Jurkat, Clone E6-1 (cell line): ENCODE data around the gene SAMD14.

Source experiments
- DNase-seq: peaks from one replicate; pipeline ENCODE4 v3.0.0-alpha.2; 2011; ENCODE audit warnings: low read depth, low spot score
- H3K4me3 ChIP-seq: 2 replicates; pipeline ENCODE4 v1.5.1; 2011; ENCODE audit warnings: mild to moderate bottlenecking, low read length, control low read depth, moderate library complexity

Gene SAMD14

GRCh38 chr17:50120475-50121253, 9.3 kb downstream of the SAMD14 start:
- H3K4me3 ChIP-seq: no peak overlapping the region
- no peak for DNase-seq

GRCh38 chr17:50118828-50119218, 11.1 kb downstream of the SAMD14 start:
- H3K4me3 ChIP-seq: no peak overlapping the region
- DNase-seq: no peak

- no peak for DNase-seq
- H3K4me3 ChIP-seq: no peak overlapping the region
Measured at GRCh38 chr17:50118076-50118827, 11.7 kb downstream of the SAMD14 start.

- H3K4me3 ChIP-seq: no peak overlapping the region
- DNase-seq: no peak
Measured at GRCh38 chr17:50117202-50118051, 12.5 kb downstream of the SAMD14 start.

GRCh38 chr17:50115756-50116155, 14.2 kb downstream of the SAMD14 start:
- no peak for DNase-seq
- H3K4me3 ChIP-seq: no peak overlapping the region

GRCh38 chr17:50114849-50115357, 15.1 kb downstream of the SAMD14 start:
- peak; percentile 60 for DNase-seq
- no peak overlapping the region for H3K4me3 ChIP-seq

- H3K4me3 ChIP-seq: no peak overlapping the region
- no peak for DNase-seq
Measured at GRCh38 chr17:50114401-50114800, 15.6 kb downstream of the SAMD14 start.

GRCh38 chr17:50113624-50114320, 16.2 kb downstream of the SAMD14 start:
- H3K4me3 ChIP-seq: no peak overlapping the region
- no peak for DNase-seq

GRCh38 chr17:50112694-50113093, 17.3 kb downstream of the SAMD14 start:
- no peak for DNase-seq
- H3K4me3 ChIP-seq: no peak overlapping the region

GRCh38 chr17:50111673-50112655, 18.0 kb downstream of the SAMD14 start:
- no peak overlapping the region for H3K4me3 ChIP-seq
- DNase-seq: no peak

- H3K4me3 ChIP-seq: no peak overlapping the region
Measured at GRCh38 chr17:50110591-50111349, 19.2 kb downstream of the SAMD14 start.

GRCh38 chr17:50109785-50110184, 20.2 kb downstream of the SAMD14 start:
- no peak overlapping the region for H3K4me3 ChIP-seq
- no peak for DNase-seq

More at GRCh38 chr17:50110591-50111349, 19.2 kb downstream of the SAMD14 start:
- no peak for DNase-seq

GRCh38 chr17:50109207-50109606, 20.8 kb downstream of the SAMD14 start:
- no peak for DNase-seq

GRCh38 chr17:50108556-50108955, 21.4 kb downstream of the SAMD14 start:
- no peak for DNase-seq
- H3K4me3 ChIP-seq: no peak overlapping the region

More at GRCh38 chr17:50109207-50109606, 20.8 kb downstream of the SAMD14 start:
- no peak overlapping the region for H3K4me3 ChIP-seq

GRCh38 chr17:50107790-50108414, 22.1 kb downstream of the SAMD14 start:
- no peak overlapping the region for H3K4me3 ChIP-seq
- no peak for DNase-seq

GRCh38 chr17:50106393-50107131, 23.4 kb downstream of the SAMD14 start:
- H3K4me3 ChIP-seq: no peak overlapping the region
- DNase-seq: no peak
